Kasumi-1 (cell line): Measurements from ENCODE around the gene MPC2.
A peak's percentile ranks its signal among the peaks of the same experiment; 100 is the strongest.

Experiments used
- DNase-seq, 2 experiments: peaks; one replicate each; lab custom pipeline; 2025; lab: John Stamatoyannopoulos, UW

Gene MPC2

GRCh38 chr1:167936930-167937708 is at the start of gene MPC2:
MPC2 (minus strand) TSS chr1:167937072; CDS start chr1:167935841, 1,231 bp downstream.
- peak; percentile 81 to 84 for DNase-seq

- no peak for DNase-seq
Observed at GRCh38 chr1:167984886-167985489, 48.1 kb upstream of the MPC2 start.

- no peak for DNase-seq
Observed at GRCh38 chr1:167983797-167984420, 47.0 kb upstream of the MPC2 start.

- DNase-seq: no peak
Observed at GRCh38 chr1:167981933-167982332, 45.1 kb upstream of the MPC2 start.

GRCh38 chr1:167977245-167977644 is 40.4 kb upstream of the MPC2 start:
- DNase-seq: no peak

GRCh38 chr1:167974698-167975097 is 37.8 kb upstream of the MPC2 start:
- DNase-seq: no peak

GRCh38 chr1:167973832-167974231 is 37.0 kb upstream of the MPC2 start:
- DNase-seq: no peak

- no peak for DNase-seq
Observed at GRCh38 chr1:167968569-167968968, 31.7 kb upstream of the MPC2 start.

- no peak for DNase-seq
Observed at GRCh38 chr1:167966050-167966449, 29.2 kb upstream of the MPC2 start.

- DNase-seq: no peak
Observed at GRCh38 chr1:167964646-167965045, 27.8 kb upstream of the MPC2 start.

GRCh38 chr1:167957710-167958109 is 20.8 kb upstream of the MPC2 start:
- no peak for DNase-seq

GRCh38 chr1:167955915-167956314 is 19.0 kb upstream of the MPC2 start:
- DNase-seq: no peak

- DNase-seq: no peak
Observed at GRCh38 chr1:167950569-167950968, 13.7 kb upstream of the MPC2 start.

- no peak for DNase-seq
Observed at GRCh38 chr1:167949785-167950184, 12.9 kb upstream of the MPC2 start.

- no peak for DNase-seq
Observed at GRCh38 chr1:167947733-167948132, 10.9 kb upstream of the MPC2 start.

- no peak for DNase-seq
Observed at GRCh38 chr1:167943541-167943940, 6.7 kb upstream of the MPC2 start.

GRCh38 chr1:167940264-167940663 is 3.4 kb upstream of the MPC2 start:
- DNase-seq: no peak

- DNase-seq: no peak
Observed at GRCh38 chr1:167938080-167938636, 1.3 kb upstream of the MPC2 start.

GRCh38 chr1:167937709-167938010 is 788 bp upstream of the MPC2 start:
- no peak for DNase-seq

GRCh38 chr1:167936068-167936929 is 573 bp downstream of the MPC2 start, which contains the start of gene DCAF6:
DCAF6 (plus strand) TSS chr1:167936683; CDS start chr1:167936912, 229 bp downstream.
- DNase-seq: peak; percentile 94 to 96

- peak; percentile 53 to 66 for DNase-seq
Observed at GRCh38 chr1:167935216-167936067, 1.4 kb downstream of the MPC2 start.
